PC-9 (cell line): ENCODE data around the gene SOCS4.

ENCODE experiments used
- CTCF ChIP-seq: fragments of 200-600 bp; sonication (generic); conservative IDR thresholded peaks from 2 replicates; pipeline ENCODE4 v1.6.1; 2017; ENCODE audit warnings: mixed run types, antibody characterized with exemption, mild to moderate bottlenecking, moderate library complexity
- EZH2 ChIP-seq: fragments of 200-600 bp; sonication (generic); IDR thresholded peaks from 2 replicates; pipeline ENCODE4 v1.8.0; 2017; ENCODE audit warnings: antibody characterized with exemption, low read depth

GRCh38 chr14:55086938-55087337 is 59.9 kb downstream of the SOCS4 start:
- TF ChIP-seq CTCF (no peak), EZH2 (no peak)
